GM12801 (cell line): Measurements from ENCODE around the gene PTX4.

Source experiments
- TF ChIP-seq, protein P1 (sequence below): IDR thresholded peaks from one replicate; pipeline ENCODE4 v1.5.1; 2011; ENCODE audit warnings: control low read depth; ENCODE audit not compliant: insufficient read length; ENCODE audit errors: extremely low read depth

PTX4 gene

DNA sequence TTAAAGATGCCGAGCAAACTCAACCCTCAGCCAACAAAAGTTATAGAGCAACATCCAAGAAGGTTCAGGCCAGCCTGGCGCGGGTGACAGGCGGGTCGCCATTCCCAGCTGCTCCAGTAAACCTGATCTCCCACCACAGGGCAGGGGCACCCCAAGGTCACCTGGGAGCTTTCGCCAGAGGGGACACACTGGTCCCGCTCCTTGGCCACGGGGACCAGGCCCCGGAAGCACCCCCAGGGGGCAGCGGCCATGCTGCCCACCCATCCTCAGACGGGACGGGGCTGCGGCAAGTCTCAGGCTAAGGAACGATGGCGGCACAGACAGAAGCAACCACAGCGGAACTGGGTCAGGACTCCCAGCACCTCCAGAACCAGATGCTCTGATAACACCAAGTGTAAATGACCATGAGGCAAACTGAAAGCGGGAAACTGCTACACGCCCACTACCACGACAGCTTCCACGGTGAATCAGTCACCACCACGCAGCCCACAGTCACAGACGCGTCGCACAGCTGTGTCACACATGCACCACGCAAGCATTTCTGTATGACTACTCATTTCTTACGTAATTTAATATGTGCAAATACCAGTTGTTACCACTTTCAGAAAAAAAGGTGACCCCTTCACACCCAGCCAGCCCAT lies 30.3 kb downstream of the PTX4 start:
- TF ChIP-seq, protein P1, sequence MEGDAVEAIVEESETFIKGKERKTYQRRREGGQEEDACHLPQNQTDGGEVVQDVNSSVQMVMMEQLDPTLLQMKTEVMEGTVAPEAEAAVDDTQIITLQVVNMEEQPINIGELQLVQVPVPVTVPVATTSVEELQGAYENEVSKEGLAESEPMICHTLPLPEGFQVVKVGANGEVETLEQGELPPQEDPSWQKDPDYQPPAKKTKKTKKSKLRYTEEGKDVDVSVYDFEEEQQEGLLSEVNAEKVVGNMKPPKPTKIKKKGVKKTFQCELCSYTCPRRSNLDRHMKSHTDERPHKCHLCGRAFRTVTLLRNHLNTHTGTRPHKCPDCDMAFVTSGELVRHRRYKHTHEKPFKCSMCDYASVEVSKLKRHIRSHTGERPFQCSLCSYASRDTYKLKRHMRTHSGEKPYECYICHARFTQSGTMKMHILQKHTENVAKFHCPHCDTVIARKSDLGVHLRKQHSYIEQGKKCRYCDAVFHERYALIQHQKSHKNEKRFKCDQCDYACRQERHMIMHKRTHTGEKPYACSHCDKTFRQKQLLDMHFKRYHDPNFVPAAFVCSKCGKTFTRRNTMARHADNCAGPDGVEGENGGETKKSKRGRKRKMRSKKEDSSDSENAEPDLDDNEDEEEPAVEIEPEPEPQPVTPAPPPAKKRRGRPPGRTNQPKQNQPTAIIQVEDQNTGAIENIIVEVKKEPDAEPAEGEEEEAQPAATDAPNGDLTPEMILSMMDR = no peak

DNA sequence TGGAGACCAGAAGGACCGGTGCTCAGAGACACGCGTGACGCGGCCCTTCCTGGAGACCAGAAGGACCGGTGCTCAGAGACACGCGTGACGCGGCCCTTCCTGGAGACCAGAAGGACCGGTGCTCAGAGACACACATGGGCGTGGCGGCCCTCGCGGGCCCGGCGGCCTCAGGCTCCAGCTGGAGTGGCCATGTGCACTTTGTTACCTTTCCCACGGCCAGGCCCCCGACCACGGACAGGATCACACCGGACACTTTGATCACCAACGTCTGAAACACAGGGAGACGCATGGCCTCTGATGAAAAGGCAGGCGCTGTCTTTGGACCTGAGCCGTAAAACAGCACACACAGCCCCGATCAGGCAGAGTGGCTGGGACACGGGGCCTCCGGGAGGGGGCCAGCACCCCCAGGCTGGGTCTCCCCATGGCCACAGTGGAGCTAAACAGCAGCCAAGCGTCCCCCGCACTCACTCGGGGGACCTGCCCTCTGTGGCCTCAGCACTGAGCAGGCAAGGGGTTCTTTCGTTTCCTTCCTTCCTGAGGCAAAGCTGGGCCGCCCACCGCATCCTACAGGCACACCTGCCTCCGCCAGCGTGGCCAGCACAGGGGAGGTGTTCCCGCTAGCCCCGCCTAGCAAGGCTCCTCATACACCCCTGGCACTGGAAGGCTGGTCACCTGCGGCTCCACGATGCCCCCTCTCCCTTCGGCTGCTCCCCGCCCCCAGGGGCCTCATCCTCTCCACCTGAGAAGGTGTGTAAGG lies 31.1 kb downstream of the PTX4 start:
- TF ChIP-seq, protein P1 = no peak

DNA sequence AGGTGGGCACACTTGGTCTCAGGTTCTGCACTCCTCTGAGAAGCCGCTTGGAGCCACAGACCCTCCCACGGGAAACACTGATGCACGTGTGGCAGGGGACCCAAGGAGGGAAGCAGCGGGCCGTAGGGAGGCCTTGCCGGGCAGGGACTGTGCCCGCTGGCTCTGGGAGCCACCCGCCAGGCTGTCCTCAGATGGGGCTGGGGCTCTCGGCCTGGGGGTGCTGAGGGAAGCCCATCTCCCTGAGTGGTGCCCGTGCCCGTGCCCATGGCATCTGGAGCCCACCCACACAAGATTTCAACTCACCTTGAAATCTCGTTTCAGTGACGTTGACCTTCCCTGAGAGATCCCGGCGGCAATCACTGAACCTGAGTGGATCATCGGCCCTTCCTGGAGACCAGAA lies 31.8 kb downstream of the PTX4 start:
- TF ChIP-seq, protein P1 = no peak

DNA sequence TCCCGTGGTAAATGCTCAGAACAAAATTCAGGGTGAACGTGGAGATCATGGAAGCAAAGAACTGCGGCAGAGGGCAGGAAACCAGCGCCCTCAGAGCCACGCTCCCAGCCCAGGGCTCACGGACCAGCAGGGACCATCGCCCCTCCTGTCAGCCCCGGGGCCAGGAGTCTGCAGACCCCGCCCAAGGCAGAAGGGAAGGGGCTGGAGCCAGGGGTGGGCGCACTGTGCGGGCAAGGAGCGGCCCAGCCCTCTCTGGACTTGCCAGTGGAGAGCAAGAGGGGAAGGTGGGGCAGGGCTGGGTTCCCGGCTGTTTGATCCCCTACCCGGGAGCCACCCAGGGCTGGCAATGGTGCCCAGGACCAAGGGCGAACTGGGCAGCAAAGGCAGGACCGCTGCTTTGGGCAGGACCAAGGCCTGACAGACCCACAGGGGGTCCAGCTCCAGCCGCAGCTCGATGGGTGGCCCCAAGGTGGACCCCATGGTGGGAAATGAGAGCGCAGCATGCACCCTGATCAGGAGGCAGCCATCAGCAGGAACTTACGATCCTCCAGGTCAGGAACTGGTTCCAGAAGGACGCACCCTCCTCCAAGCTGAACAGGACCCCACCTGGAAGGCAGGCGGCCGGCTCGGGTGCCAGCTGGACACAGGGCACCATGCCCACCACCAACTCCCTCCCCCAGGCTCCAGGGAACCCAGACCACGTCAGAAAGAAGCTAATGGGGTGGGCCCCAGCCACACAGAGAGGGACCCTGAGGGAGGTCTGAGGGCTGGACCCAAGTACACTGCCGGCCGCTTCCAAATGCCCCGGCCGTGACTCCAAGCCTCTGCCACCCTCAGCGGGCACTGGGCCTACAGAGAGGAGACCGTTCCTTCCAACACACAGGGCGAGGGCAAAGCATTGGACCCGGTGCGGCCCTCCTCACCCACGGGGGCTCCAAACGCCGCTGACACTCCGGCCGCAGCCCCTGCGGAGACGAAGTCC lies 33.3 kb downstream of the PTX4 start:
- TF ChIP-seq, protein P1 = no peak

DNA sequence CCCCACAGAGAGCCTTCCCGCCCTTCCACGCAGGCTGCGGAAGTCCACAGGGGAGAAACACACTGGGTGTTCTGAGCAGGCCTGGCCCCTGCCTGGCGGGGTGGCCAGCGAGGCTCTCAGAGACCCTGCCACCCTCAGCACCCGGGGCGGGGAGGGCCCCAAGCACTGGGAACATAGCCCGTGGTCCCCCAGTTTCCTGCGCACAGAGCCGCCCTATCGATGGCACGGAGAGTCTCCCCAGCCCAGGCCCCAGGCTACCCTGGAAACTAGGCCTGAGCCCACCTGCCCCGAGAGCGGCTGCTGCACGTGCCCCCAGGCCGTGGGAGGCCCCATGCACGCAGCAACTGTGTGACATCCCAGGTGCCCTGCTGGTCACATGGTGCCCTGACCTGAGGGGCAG lies 34.2 kb downstream of the PTX4 start:
- TF ChIP-seq, protein P1 = no peak

DNA sequence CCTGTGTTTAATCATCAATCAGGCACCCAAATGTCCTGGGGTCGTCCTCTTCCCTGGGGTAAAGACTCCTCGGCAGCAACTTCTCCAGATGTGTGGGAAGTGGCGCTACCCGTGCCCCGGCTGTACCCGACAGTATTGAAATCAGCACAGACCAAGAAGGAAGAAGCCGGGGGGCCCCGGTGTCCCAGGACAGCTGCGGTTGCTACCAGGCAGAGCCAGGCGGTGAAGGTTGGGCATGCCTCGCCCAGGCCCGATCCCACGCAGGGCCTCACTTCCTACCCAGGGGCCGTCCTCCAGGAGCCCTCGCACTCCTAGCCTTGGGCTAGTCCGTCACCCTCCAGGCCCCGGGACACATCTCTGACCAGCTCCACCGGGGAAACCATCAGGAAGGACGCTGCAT lies 35.4 kb downstream of the PTX4 start:
- TF ChIP-seq, protein P1 = no peak

DNA sequence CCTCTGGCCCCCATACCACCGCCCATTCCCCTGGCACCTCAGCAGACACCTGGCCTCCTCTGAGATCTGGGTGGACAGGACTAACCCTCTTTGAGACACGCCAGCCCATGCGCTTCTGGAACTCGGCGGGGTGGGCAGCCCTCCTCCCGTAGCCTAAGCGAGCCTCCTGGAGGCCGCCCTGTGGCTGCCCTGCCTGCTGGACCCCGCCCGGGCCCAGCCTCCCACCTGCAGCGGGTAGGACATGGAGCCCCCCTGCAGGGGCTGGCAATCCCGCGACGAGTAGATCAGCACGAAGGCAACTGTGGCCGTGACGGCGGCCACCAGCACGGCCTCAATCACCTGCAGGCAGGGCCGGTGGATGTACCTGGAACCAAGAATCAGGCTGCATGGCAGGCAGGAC lies 36.2 kb downstream of the PTX4 start:
- TF ChIP-seq, protein P1 = no peak
